SKM-1 (cell line): ENCODE data around the gene NCBP2.
"Not testable (repeated sequence)": the region's sequence is repeated elsewhere in the genome, so short reads cannot be mapped to it uniquely, and the experiment has no call there.

ENCODE experiments used
- DNase-seq: peaks from one replicate; lab custom pipeline; 2025; ENCODE audit not compliant: unreplicated experiment; lab: John Stamatoyannopoulos, UW

The NCBP2 gene

DNA sequence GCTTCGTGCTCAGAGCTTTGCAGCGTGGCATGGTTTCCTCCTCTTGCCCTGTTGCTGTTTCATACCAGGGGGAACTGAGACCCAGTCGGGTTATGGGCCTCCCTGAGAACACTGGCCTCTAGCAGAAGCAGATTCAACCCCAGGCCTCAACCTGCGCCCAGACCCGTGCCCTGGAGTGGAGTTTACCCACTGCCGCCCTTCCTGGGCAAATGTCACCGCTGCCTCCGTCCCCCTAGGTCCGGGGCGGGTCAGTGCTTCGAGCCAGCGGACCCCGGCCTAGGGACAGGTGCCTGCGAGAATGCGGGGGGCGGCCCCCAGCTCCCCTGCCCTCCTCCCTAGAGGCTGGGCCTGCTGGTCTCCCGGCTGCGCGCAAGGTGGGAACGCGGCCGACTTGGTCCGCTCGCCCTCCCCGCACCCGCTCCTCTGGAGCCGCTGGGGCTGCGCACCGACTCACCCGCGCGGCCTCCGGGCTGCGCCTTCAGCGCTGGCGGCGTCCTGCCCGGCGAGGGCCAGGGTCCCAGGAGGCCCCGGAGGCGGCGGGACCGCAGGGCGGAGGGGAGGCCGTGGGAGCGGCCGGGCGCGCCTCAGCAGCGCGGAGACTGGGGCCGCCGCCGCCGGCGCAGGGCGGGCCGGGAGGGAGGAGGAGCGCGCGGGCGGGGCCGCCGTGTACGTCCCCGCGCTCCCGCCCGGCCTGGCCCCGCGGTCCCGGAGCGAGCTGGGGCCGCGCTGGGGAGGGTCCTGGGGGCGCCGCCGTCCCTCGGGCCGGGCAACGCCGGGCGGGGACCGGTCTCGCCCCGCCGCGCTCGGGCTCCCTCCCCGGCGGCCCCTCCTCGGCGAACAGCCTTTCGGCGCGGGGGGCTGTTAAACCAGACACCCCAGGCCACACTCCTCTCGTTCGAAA, 26.2 kb upstream of the NCBP2 start, which contains the start of gene PIGZ:
PIGZ (minus strand) TSS at position 601 of the 901 bp plus-strand sequence. CDS start 16,802 bp downstream, outside the sequence.
- DNase-seq: no peak

DNA sequence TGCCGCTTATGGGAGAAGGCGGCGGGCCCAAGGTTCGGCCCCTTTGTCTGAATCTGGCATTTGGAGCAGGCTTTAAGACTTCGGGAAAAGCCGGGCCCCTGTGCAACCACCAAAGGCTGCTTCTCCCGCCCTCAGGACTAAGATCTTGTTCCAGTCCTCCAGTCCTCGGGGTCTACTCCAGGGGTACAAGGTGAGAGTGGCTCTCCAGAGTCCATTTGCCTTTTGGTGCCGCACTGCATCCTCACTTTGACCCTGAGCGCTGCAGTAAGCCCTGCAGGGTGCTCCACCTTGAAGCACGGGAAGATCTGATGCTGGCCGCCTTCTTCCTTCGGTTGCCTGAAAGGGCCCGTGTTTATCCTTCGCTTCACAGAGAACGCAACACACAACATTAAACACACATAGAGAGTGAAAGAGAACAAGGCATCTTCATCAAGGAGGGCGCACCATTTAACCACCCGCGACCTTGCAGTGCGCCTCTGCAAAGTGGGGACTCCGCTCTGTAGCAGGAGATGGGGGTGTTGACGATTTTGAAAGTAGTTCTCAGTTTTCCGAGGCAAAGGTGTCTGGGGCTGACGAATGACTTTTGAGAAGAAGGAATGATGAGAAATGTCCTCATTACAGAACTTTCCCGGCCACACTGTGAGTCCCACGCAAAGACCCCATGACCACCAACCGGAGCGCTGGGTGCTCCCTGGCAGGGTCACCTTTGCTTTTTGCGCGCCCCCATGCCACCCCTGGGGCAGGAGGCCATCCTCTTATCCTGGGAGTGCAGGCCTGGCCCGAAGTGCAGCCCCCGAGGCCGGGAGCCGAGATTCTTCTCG, 25.3 kb upstream of the NCBP2 start:
- DNase-seq: no peak

- DNase-seq: no peak
Observed at GRCh38 chr3:196966526-196967401, 24.4 kb upstream of the NCBP2 start.

DNA sequence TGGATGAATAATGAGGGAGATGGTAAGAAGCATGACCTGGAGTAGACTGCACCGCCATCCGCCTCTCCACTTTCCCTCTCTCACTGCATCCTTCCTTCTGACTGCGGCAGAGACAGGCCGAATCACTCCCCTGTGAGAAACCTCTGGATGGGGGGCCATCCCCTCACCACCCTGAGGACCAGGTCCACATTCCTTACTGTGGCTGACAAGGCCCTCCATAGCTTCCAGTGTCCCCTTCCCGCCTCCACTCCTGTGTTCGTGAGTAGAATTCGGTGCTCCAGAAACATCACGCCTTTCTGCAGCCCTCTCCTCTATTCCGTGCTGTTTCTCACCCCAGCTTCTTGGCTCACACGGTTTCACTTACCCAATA, 23.5 kb upstream of the NCBP2 start:
- DNase-seq: no peak

DNA sequence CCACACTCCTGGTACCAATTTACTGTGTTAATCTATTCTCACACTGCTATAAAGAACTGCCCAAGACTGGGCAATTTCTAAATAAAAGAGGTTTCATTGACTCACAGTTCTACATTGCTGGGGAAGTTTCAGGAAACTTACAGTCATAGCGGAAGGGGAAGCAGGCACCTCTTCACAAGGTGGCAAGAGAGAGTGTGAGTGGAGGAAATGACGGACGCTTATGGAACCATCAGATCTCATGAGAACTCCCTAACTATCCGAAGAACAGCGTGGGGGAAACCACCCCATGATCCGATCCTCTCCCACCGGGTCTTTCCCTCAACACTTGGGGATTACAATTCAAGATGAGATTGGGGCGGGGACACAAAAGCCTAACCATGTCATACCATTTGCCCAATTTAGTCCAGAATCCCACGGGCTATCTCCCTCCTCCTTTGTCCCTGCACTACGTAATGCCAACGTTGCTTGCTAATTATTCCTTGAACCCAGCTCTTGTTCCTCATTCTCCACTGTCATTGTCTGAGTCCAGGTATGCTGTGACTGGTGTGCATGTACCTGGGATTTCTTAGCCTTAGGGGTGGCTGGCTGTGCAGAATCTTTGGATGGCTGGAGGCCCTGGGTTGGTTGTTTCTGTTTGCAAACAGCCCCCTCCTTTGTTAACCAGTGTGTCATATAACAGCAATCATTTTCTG, 22.9 kb upstream of the NCBP2 start:
- DNase-seq: no peak

GRCh38 chr3:196963631-196963953, 21.3 kb upstream of the NCBP2 start:
- no peak for DNase-seq

GRCh38 chr3:196962930-196963630, 20.8 kb upstream of the NCBP2 start:
- DNase-seq: no peak

- DNase-seq: no peak
Observed at GRCh38 chr3:196962108-196962929, 20.0 kb upstream of the NCBP2 start.

- no peak for DNase-seq
Observed at GRCh38 chr3:196954832-196955231, 12.5 kb upstream of the NCBP2 start.

GRCh38 chr3:196951371-196951770, 9.0 kb upstream of the NCBP2 start:
- DNase-seq: no peak

DNA sequence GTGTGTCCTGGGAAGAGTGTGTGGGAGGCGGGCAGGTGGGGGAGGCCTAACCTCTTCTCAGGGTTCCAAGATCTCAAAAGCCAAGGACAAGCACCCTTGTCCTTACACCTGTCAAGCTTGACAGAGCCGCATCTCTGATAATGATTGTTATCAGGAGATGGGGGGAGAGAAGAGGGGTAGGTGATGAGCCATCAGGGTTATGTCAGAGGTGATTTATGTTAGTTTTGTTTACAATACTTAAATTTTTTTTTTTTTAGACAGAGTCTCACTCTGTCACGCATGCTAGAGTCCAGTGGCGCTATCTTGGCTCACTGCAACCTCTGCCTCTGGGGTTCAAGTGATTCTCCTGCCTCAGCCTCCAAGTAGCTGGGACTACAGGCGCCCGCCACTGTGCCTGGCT, 7.4 kb upstream of the NCBP2 start:
- no peak for DNase-seq

DNA sequence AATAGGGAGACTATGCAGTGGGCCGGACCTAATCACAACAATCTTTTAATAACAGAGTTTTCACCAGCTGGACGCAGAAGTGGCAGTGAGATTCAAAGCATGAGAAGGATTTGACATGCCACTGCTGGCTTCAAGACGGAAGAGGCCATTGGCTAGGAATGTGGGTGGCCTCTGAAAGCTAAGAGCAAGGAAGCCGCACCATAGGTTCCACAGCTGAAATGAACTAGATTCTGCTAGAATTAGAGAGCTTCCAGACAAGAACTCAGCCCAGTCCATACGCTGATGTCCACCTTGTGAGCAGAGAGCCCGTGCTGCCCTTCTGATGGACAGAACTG, 6.9 kb upstream of the NCBP2 start:
- DNase-seq: no peak

DNA sequence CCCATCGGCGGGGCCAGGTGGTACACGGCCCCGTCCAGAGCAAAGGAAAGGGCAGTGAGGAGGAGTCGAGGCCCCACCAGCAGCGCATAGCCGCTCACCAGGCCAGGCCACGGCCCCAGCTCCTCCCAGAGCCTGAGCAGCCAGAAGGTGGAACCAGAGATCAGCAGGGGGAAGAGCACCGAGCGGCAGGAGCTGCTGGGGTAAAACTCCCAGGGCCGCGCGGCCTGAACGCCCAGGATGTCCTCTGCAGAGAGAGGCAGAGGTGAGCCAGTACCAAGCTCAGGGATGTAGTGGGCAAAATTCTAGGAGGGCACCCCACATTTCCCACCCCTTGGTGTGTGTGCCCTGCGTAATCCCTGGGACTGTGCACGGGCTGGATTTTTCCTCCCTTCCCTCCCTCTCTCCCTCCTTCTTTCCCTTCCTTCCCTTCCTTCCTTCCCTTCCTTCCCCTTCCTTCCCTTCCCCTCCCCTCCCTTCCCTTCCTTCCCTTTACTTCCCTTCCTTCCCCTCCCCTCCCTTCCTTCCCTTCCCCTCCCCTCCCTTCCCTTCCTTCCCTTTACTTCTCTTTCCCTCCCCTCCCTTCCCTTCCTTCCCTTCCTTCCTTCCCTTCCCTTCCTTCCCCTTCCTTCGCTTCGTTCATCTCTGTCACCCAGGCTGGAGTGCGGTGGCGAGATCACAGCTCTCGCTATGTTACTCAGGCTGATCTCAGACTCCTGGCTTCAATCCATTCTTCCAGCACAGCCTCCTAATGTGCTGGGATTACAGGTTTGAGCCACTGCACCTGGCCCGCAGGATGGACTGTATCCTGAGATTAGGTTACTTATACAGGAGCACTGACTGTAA, 6.3 kb upstream of the NCBP2 start:
- no peak for DNase-seq

- no peak for DNase-seq
Observed at GRCh38 chr3:196947860-196948441, 5.6 kb upstream of the NCBP2 start.

GRCh38 chr3:196947136-196947859, 5.0 kb upstream of the NCBP2 start:
- no peak for DNase-seq

DNA sequence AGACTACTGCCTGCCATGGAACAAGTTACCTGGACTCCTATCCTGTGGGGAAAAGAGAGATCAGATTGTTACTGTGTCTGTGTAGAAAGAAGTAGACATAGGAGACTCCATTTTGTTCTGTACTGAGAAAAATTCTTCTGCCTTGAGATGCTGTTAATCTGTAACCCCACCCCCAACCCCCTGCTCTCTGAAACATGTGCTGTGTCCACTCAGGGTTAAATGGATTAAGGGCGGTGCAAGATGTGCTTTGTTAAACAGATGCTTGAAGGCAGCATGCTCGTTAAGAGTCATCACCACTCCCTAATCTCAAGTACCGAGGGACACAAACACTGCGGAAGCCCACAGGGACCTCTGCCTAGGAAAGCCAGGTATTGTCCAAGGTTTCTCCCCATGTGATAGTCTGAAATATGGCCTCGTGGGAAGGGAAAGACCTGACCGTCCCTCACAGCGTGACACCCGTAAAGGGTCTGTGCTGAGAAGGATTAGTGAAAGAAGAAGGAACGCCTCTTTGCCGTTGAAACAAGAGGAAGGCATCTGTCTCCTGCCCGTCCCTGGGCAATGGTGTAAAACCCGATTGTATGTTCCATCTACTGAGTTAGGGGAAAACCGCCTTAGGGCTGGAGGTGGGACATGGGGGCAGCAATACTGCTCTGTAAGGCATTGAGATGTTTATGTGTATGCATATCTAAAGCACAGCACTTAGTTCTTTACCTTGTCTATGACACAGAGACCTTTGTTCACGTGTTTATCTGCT, 1.9 kb upstream of the NCBP2 start:
- DNase-seq: not testable (repeated sequence)

DNA sequence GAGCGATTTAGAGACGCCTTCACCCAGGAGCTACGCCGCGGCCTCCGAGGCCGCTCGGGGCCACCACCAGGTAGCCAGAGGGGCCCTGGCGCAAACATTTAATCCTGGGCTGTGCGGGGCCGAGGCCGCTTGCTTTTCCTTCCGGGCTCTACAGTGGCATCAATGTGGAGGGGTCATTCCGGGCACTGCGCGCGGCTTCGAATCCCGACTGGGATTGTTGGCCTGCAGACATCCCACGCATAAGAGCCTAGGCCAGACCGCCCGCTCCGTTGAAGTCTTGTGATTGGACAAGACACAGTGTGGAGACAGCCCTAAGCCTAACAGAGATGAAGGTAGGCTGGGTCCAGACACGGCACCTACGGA, 568 bp upstream of the NCBP2 start:
- DNase-seq: no peak
